ENCODE measurements around the gene BACE1-AS. TPM values are rescaled to one million over a fixed set of nuclear protein-coding genes. Genes with fewer than 3 reads are reported as not detected.
"Not testable (repeated sequence)": the region's sequence is repeated elsewhere in the genome, so short reads cannot be mapped to it uniquely, and the experiment has no call there.

BACE1-AS gene
- total RNA-seq, 2 experiments from 2014 or later: 3.2 to 4.0 TPM

DNA sequence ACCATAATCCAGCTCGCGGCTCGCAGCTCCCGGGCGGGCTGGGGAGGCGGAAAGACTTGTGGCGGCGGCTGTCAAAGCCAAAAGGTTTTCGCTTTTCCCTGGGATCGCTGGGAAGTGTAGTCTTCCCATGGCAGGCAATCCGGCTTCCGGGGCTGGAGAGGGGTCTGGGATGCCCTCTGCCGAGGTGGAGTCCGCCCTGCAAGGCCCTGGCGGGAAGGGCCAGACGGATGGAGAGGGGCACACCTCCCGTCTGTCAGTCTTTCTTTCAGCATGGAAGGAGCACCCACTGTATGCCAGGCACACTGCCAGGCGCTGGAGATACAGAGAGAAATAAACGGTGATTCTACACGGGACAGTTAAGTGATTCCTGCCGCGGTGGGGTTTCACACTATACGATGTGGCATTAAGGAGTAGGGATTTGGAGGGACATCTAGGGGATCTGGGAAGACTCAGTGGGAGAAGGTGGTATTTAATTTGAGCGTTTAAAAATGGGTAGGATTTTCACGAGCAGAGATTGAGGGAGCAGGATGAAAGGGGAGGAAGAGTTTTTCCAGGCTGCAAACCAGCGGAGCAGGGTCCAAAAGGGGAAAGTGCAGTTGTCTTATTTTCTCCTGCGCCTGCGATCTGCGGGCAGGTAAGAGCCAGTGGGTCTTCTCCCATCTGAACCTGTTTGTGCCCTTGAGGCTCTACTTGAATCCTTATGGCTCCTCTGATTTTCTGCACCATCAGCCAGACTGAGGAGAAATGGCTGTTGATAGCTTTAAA lies 25.2 kb downstream of the BACE1-AS start, which contains the start of gene BACE1:
TSS of gene BACE1 (minus strand) at position 60 of the 765 bp plus-strand sequence. CDS start 461 bp downstream, outside the sequence.
- POLR2A ChIA-PET: interaction anchor here (1.6 kb wide), 1 partner anchor 70 kb away, joined by 3 read pairs; no protein-coding TSS in a partner anchor

GRCh38 chr11:117318738-117319137 lies 27.6 kb downstream of the BACE1-AS start:
- TF ChIP-seq, protein P1, sequence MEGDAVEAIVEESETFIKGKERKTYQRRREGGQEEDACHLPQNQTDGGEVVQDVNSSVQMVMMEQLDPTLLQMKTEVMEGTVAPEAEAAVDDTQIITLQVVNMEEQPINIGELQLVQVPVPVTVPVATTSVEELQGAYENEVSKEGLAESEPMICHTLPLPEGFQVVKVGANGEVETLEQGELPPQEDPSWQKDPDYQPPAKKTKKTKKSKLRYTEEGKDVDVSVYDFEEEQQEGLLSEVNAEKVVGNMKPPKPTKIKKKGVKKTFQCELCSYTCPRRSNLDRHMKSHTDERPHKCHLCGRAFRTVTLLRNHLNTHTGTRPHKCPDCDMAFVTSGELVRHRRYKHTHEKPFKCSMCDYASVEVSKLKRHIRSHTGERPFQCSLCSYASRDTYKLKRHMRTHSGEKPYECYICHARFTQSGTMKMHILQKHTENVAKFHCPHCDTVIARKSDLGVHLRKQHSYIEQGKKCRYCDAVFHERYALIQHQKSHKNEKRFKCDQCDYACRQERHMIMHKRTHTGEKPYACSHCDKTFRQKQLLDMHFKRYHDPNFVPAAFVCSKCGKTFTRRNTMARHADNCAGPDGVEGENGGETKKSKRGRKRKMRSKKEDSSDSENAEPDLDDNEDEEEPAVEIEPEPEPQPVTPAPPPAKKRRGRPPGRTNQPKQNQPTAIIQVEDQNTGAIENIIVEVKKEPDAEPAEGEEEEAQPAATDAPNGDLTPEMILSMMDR (IDR thresholded peaks at IDR 0.05): no peak
- ATAC-seq: no peak
- POLR2A ChIA-PET: no interaction called here

More for the DNA sequence above, 25.2 kb downstream of the BACE1-AS start, which contains the start of gene BACE1:
- Mint-ChIP-seq H3K36me3 (ENCODE audit: low read depth) (no peaks in the 10 kb centered on the region), H3K27me3 (peaks cover 25% of the 10 kb centered on the region), H3K9me3 (no peaks in the 10 kb centered on the region), H3K4me1 (ENCODE audit: low read depth) (peaks cover 4% of the 10 kb centered on the region), H3K4me3 (peak within 1 kb of the TSS; percentile 51), H3K27ac (no peak within 1 kb of the TSS)
- CTCF ChIA-PET: interaction anchor here (1.0 to 2.4 kb wide), 2 partner anchors 12 to 16 kb away, joined by 3 to 10 read pairs; partner anchors contain the start of gene CEP164
- DNase-seq (peak; percentile 27), ATAC-seq (peak; percentile 45)
- TF ChIP-seq, protein P1 (IDR thresholded peaks at IDR 0.05): no peak
- intact Hi-C loops (cut with micrococcal nuclease): no loop called here

GRCh38 chr11:117319214-117319840 lies 28.2 kb downstream of the BACE1-AS start:
- Mint-ChIP-seq H3K27me3 (peaks cover 17% of the 10 kb centered on the region), H3K27ac (no peak overlapping the region), H3K4me3 (no peak overlapping the region), H3K36me3 (ENCODE audit: low read depth) (no peaks in the 10 kb centered on the region), H3K4me1 (ENCODE audit: low read depth) (peaks cover 4% of the 10 kb centered on the region), H3K9me3 (no peaks in the 10 kb centered on the region)
- ChIA-PET CTCF (no interaction called here), POLR2A (no interaction called here)
- DNase-seq (no peak), ATAC-seq (no peak)
- TF ChIP-seq, protein P1 (IDR thresholded peaks at IDR 0.05): no peak
- intact Hi-C loops (cut with micrococcal nuclease): no loop called here

More at GRCh38 chr11:117318738-117319137, 27.6 kb downstream of the BACE1-AS start:
- DNase-seq: no peak
- CTCF ChIA-PET: no interaction called here
- intact Hi-C loops (cut with micrococcal nuclease): no loop called here
- Mint-ChIP-seq H3K4me1 (ENCODE audit: low read depth) (peaks cover 4% of the 10 kb centered on the region), H3K4me3 (no peak overlapping the region), H3K36me3 (ENCODE audit: low read depth) (no peaks in the 10 kb centered on the region), H3K27ac (no peak overlapping the region), H3K27me3 (peaks cover 22% of the 10 kb centered on the region), H3K9me3 (no peaks in the 10 kb centered on the region)

GRCh38 chr11:117327255-117327566 lies 36.1 kb downstream of the BACE1-AS start:
- H3K27ac Mint-ChIP-seq; ATAC-seq; DNase-seq; intact Hi-C loops (cut with micrococcal nuclease); H3K36me3 Mint-ChIP-seq (ENCODE audit: low read depth); H3K4me1 Mint-ChIP-seq (ENCODE audit: low read depth); POLR2A ChIA-PET; H3K9me3 Mint-ChIP-seq; H3K27me3 Mint-ChIP-seq; H3K4me3 Mint-ChIP-seq: not testable (repeated sequence)
- CTCF ChIA-PET: interaction anchor here (1.0 to 2.3 kb wide), 4 partner anchors 11 to 96 kb away, joined by 3 to 10 read pairs (median 4); partner anchors contain the start of genes BACE1 and PCSK7

GRCh38 chr11:117327567-117328374 lies 36.6 kb downstream of the BACE1-AS start, which contains the start of gene CEP164:
Gene CEP164, plus strand, starts transcription at chr11:117327854. Its CDS starts 10,733 bp downstream, at chr11:117338587.
- TF ChIP-seq, protein P1 (IDR thresholded peaks at IDR 0.05): no peak
- peaks cover 7% of the 10 kb centered on the region for H3K4me1 Mint-ChIP-seq (ENCODE audit: low read depth)
- no peaks in the 10 kb centered on the region for H3K36me3 Mint-ChIP-seq (ENCODE audit: low read depth)
- intact Hi-C loops (cut with micrococcal nuclease): no loop called here
- H3K27ac Mint-ChIP-seq: peak within 1 kb of the TSS; percentile 59
- peak; percentile 98 for ATAC-seq
- CTCF ChIA-PET: interaction anchor here (0.8 to 2.3 kb wide), 5 partner anchors 11 to 146 kb away, joined by 3 to 10 read pairs (median 3); partner anchors contain the start of genes BACE1 and PCSK7
- H3K4me3 Mint-ChIP-seq: no peak within 1 kb of the TSS
- DNase-seq: peak; percentile 97
- POLR2A ChIA-PET: interaction anchor here (0.6 to 1.2 kb wide), 3 partner anchors 14 to 973 kb away, joined by 3 to 6 read pairs (median 3); no protein-coding TSS in a partner anchor
- H3K27me3 Mint-ChIP-seq: no peaks in the 10 kb centered on the region
- H3K9me3 Mint-ChIP-seq: no peaks in the 10 kb centered on the region

Measured in activated CD8-positive, alpha-beta T cell treated with anti-CD3 and anti-CD28 coated beads for 36 hours (primary cell).